C4-2B (cell line): ENCODE data around the gene MROH2B.

Experiments used
- ZFX ChIP-seq: fragments of 450-650 bp; IDR thresholded peaks from 2 replicates; pipeline ENCODE4 v1.6.1; 2017
- TF ChIP-seq, protein P1 (sequence below): fragments of 450-650 bp; conservative IDR thresholded peaks from 2 replicates; pipeline ENCODE4 v1.5.1; 2017; ENCODE audit warnings: mild to moderate bottlenecking

DNA sequence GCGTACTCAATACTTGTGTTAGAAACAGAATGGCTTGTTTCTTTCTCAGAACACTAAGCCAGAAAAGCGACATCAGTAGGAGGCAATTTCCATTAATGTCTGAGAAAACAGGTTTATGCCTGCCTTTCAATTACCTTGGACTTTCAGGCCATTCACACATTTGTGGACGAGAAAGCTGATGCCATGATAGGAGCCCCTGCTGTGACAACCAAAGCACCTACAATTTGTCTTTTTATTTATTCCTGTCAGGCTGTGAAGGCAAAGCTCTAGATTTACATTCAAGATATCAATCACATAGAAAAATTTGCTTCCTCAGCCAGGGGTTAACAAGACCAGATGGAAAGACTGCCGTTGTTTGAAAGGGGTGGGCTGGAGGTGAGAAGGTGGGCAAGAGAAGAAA, 85.6 kb downstream of the MROH2B start:
- TF ChIP-seq, protein P1, sequence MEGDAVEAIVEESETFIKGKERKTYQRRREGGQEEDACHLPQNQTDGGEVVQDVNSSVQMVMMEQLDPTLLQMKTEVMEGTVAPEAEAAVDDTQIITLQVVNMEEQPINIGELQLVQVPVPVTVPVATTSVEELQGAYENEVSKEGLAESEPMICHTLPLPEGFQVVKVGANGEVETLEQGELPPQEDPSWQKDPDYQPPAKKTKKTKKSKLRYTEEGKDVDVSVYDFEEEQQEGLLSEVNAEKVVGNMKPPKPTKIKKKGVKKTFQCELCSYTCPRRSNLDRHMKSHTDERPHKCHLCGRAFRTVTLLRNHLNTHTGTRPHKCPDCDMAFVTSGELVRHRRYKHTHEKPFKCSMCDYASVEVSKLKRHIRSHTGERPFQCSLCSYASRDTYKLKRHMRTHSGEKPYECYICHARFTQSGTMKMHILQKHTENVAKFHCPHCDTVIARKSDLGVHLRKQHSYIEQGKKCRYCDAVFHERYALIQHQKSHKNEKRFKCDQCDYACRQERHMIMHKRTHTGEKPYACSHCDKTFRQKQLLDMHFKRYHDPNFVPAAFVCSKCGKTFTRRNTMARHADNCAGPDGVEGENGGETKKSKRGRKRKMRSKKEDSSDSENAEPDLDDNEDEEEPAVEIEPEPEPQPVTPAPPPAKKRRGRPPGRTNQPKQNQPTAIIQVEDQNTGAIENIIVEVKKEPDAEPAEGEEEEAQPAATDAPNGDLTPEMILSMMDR, result no peak
- no peak for TF ChIP-seq ZFX
